ENCODE measurements around the gene LIMS1.
"Not testable (repeated sequence)": the region's sequence is repeated elsewhere in the genome, so short reads cannot be mapped to it uniquely, and the experiment has no call there.

LIMS1 gene

GRCh38 chr2:108547606-108548005 lies 13.3 kb downstream of the LIMS1 start:
- in situ Hi-C loops (cut with HindIII; ENCODE audit: low pct_ligation_motif_present, low pct_unique_long_range_greater_than_20kb, low sequenced_read_pairs): no loop called here
- DNase-seq: no peak

- no peak for DNase-seq
- in situ Hi-C loops (cut with HindIII; ENCODE audit: low pct_ligation_motif_present, low pct_unique_long_range_greater_than_20kb, low sequenced_read_pairs): no loop called here
These were observed 14.1 kb downstream of the LIMS1 start for GRCh38 chr2:108548208-108549003.

GRCh38 chr2:108552566-108552965 lies 18.3 kb downstream of the LIMS1 start:
- no peak for DNase-seq
- in situ Hi-C loops (cut with HindIII; ENCODE audit: low pct_ligation_motif_present, low pct_unique_long_range_greater_than_20kb, low sequenced_read_pairs): no loop called here

GRCh38 chr2:108553209-108553919 lies 19.1 kb downstream of the LIMS1 start:
- no peak for DNase-seq
- in situ Hi-C loops (cut with HindIII; ENCODE audit: low pct_ligation_motif_present, low pct_unique_long_range_greater_than_20kb, low sequenced_read_pairs): no loop called here

- DNase-seq: no peak
- in situ Hi-C loops (cut with HindIII; ENCODE audit: low pct_ligation_motif_present, low pct_unique_long_range_greater_than_20kb, low sequenced_read_pairs): no loop called here
These were observed 20.3 kb downstream of the LIMS1 start for GRCh38 chr2:108554528-108554927.

- DNase-seq: no peak
- in situ Hi-C loops (cut with HindIII; ENCODE audit: low pct_ligation_motif_present, low pct_unique_long_range_greater_than_20kb, low sequenced_read_pairs): no loop called here
These were observed 21.3 kb downstream of the LIMS1 start for GRCh38 chr2:108555572-108555971.

GRCh38 chr2:108556581-108556980 lies 22.3 kb downstream of the LIMS1 start:
- in situ Hi-C loops (cut with HindIII; ENCODE audit: low pct_ligation_motif_present, low pct_unique_long_range_greater_than_20kb, low sequenced_read_pairs); DNase-seq: not testable (repeated sequence)

GRCh38 chr2:108560241-108560811 lies 26.1 kb downstream of the LIMS1 start:
- in situ Hi-C loops (cut with HindIII; ENCODE audit: low pct_ligation_motif_present, low pct_unique_long_range_greater_than_20kb, low sequenced_read_pairs): no loop called here
- DNase-seq: no peak

- in situ Hi-C loops (cut with HindIII; ENCODE audit: low pct_ligation_motif_present, low pct_unique_long_range_greater_than_20kb, low sequenced_read_pairs): no loop called here
- DNase-seq: no peak
These were observed 26.7 kb downstream of the LIMS1 start for GRCh38 chr2:108560895-108561530.

GRCh38 chr2:108562274-108562673 lies 28.0 kb downstream of the LIMS1 start:
- in situ Hi-C loops (cut with HindIII; ENCODE audit: low pct_ligation_motif_present, low pct_unique_long_range_greater_than_20kb, low sequenced_read_pairs): no loop called here

GRCh38 chr2:108564510-108564909 lies 30.2 kb downstream of the LIMS1 start:
- in situ Hi-C loops (cut with HindIII; ENCODE audit: low pct_ligation_motif_present, low pct_unique_long_range_greater_than_20kb, low sequenced_read_pairs): no loop called here
- DNase-seq: no peak

More at GRCh38 chr2:108562274-108562673, 28.0 kb downstream of the LIMS1 start:
- no peak for DNase-seq

GRCh38 chr2:108565778-108566375 lies 31.6 kb downstream of the LIMS1 start:
- DNase-seq: no peak
- in situ Hi-C loops (cut with HindIII; ENCODE audit: low pct_ligation_motif_present, low pct_unique_long_range_greater_than_20kb, low sequenced_read_pairs): no loop called here

GRCh38 chr2:108570416-108570815 lies 36.1 kb downstream of the LIMS1 start:
- DNase-seq: no peak
- in situ Hi-C loops (cut with HindIII; ENCODE audit: low pct_ligation_motif_present, low pct_unique_long_range_greater_than_20kb, low sequenced_read_pairs): no loop called here

- in situ Hi-C loops (cut with HindIII; ENCODE audit: low pct_ligation_motif_present, low pct_unique_long_range_greater_than_20kb, low sequenced_read_pairs): no loop called here
- DNase-seq: no peak
These were observed 37.0 kb downstream of the LIMS1 start for GRCh38 chr2:108571286-108571685.

GRCh38 chr2:108573061-108573460 lies 38.8 kb downstream of the LIMS1 start:
- DNase-seq: no peak
- in situ Hi-C loops (cut with HindIII; ENCODE audit: low pct_ligation_motif_present, low pct_unique_long_range_greater_than_20kb, low sequenced_read_pairs): no loop called here

GRCh38 chr2:108574332-108574731 lies 40.1 kb downstream of the LIMS1 start:
- DNase-seq: no peak
- in situ Hi-C loops (cut with HindIII; ENCODE audit: low pct_ligation_motif_present, low pct_unique_long_range_greater_than_20kb, low sequenced_read_pairs): no loop called here

GRCh38 chr2:108575132-108575966 lies 41.1 kb downstream of the LIMS1 start:
- in situ Hi-C loops (cut with HindIII; ENCODE audit: low pct_ligation_motif_present, low pct_unique_long_range_greater_than_20kb, low sequenced_read_pairs): no loop called here
- peak; percentile 66 for DNase-seq

GRCh38 chr2:108577099-108577498 lies 42.8 kb downstream of the LIMS1 start:
- in situ Hi-C loops (cut with HindIII; ENCODE audit: low pct_ligation_motif_present, low pct_unique_long_range_greater_than_20kb, low sequenced_read_pairs): no loop called here

More at GRCh38 chr2:108577099-108577498, 42.8 kb downstream of the LIMS1 start:
- no peak for DNase-seq
